IMR-90 (cell line): ENCODE data around the gene FALEC. TPM values are rescaled to one million over a fixed set of nuclear protein-coding genes. Genes with fewer than 3 reads are reported as not detected.

ENCODE experiments used
- ATAC-seq: fragments of 200-7000 bp; cut with Tn5 transposase; 2 replicates; pipeline ENCODE4 v1.9.1; 2020; ENCODE audit warnings: low read depth, mild to moderate bottlenecking, moderate library complexity
- BruUV-seq: library from RNA; stranded (reverse); fragments of 400-500 nt; replicated peaks from 2 replicates; lab custom pipeline; 2021; lab: Mats Ljungman, UMichigan
- CTCF ChIA-PET: fragments of 300-600 bp; formaldehyde crosslinking; extraction: SDS; loops from one replicate; lab custom pipeline; 2021; ENCODE audit warnings: antibody characterized with exemption; lab: Yijun Ruan, JAX
- POLR2A ChIA-PET: fragments of 300-600 bp; sonication (Branson Sonifier 250); formaldehyde crosslinking; loops from one replicate; lab custom pipeline; 2022; ENCODE audit warnings: antibody characterized with exemption; ENCODE audit not compliant: unreplicated experiment; lab: Charles Lee
- DNase-seq: peaks from one replicate; pipeline ENCODE4 v3.0.0; 2013
- H2AFZ ChIP-seq: replicated peaks from 2 replicates; pipeline ENCODE3; 2013; ENCODE audit warnings: low read length, mild to moderate bottlenecking; ENCODE audit not compliant: poor library complexity
- H2AK5ac ChIP-seq: 2 replicates; pipeline ENCODE4 v1.6.1; 2013; ENCODE audit warnings: low read depth, low read length, inconsistent platforms
- H2AK9ac ChIP-seq: replicated peaks from 2 replicates; pipeline ENCODE3; 2013; ENCODE audit warnings: mild to moderate bottlenecking, low read depth, low read length, moderate library complexity; ENCODE audit not compliant: poor library complexity
- H2BK120ac ChIP-seq: 2 replicates; pipeline ENCODE4 v1.6.1; 2013; ENCODE audit warnings: low read depth, low read length, inconsistent platforms
- H2BK15ac ChIP-seq: 3 replicates; pipeline ENCODE4 v1.6.1; 2013; ENCODE audit warnings: low read depth, low read length, inconsistent platforms
- H2BK20ac ChIP-seq: 2 replicates; pipeline ENCODE4 v1.6.1; 2013; ENCODE audit warnings: low read depth, mild to moderate bottlenecking, inconsistent platforms, low read length, moderate library complexity
- H2BK5ac ChIP-seq: 2 replicates; pipeline ENCODE4 v1.6.1; 2013; ENCODE audit warnings: mild to moderate bottlenecking, low read depth, low read length, inconsistent platforms; ENCODE audit not compliant: poor library complexity, severe bottlenecking
- H3K14ac ChIP-seq: replicated peaks from 2 replicates; pipeline ENCODE4 v1.6.1; 2013; ENCODE audit warnings: low read depth, low read length, inconsistent platforms
- H3K18ac ChIP-seq: 2 replicates; pipeline ENCODE4 v1.6.1; 2013; ENCODE audit warnings: low read depth, low read length, control low read depth
- H3K23ac ChIP-seq: 2 replicates; pipeline ENCODE4 v1.6.1; 2013; ENCODE audit warnings: low read depth, low read length, inconsistent platforms
- H3K27ac ChIP-seq: 2 replicates; pipeline ENCODE4 v1.5.1; 2013; ENCODE audit warnings: mild to moderate bottlenecking, control low read depth, low read length; ENCODE audit not compliant: insufficient read depth
- H3K27me3 ChIP-seq: 2 replicates; pipeline ENCODE4 v1.6.1; 2013; ENCODE audit warnings: low read length; ENCODE audit not compliant: control insufficient read depth, insufficient read depth
- H3K36me3 ChIP-seq: 2 replicates; pipeline ENCODE4 v1.6.1; 2013; ENCODE audit warnings: low read length, mixed read lengths; ENCODE audit not compliant: control insufficient read depth, insufficient read depth
- H3K4ac ChIP-seq: 2 replicates; pipeline ENCODE4 v1.6.1; 2013; ENCODE audit warnings: low read depth, low read length, inconsistent platforms
- H3K4me1 ChIP-seq: 2 replicates; pipeline ENCODE4 v1.6.1; 2013; ENCODE audit warnings: low read length, mixed read lengths; ENCODE audit not compliant: control insufficient read depth, insufficient read depth
- H3K4me2 ChIP-seq: 2 replicates; pipeline ENCODE4 v1.6.1; 2013; ENCODE audit warnings: low read depth, mild to moderate bottlenecking, control low read depth, low read length, moderate library complexity
- H3K4me3 ChIP-seq: 2 replicates; pipeline ENCODE4 v1.5.1; 2013; ENCODE audit warnings: low read depth, mild to moderate bottlenecking, control low read depth, low read length, moderate library complexity; ENCODE audit not compliant: insufficient read depth
- H3K56ac ChIP-seq: 2 replicates; pipeline ENCODE4 v1.6.1; 2013; ENCODE audit warnings: low read length, inconsistent platforms; ENCODE audit not compliant: insufficient read depth; ENCODE audit errors: extremely low read depth
- H3K79me1 ChIP-seq, 2 experiments: 2 replicates each; pipeline ENCODE4 v1.6.1; 2013; ENCODE audit warnings: low read length in 2 of 2, inconsistent platforms in 1 of 2, low read depth in 1 of 2
- H3K9ac ChIP-seq: 2 replicates; pipeline ENCODE4 v1.6.1; 2013; ENCODE audit warnings: low read depth, low read length, control low read depth
- H3K9me1 ChIP-seq: 2 replicates; pipeline ENCODE4 v1.6.1; 2013; ENCODE audit warnings: low read length, inconsistent platforms; ENCODE audit not compliant: insufficient read depth
- H3K9me3 ChIP-seq: 2 replicates; pipeline ENCODE4 v1.6.1; 2013; ENCODE audit warnings: low read length; ENCODE audit not compliant: control insufficient read depth, insufficient read depth
- H4K20me1 ChIP-seq: 2 replicates; pipeline ENCODE4 v1.6.1; 2013; ENCODE audit warnings: low read length, inconsistent platforms; ENCODE audit not compliant: insufficient read depth
- H4K5ac ChIP-seq: 2 replicates; pipeline ENCODE4 v1.6.1; 2013; ENCODE audit warnings: mild to moderate bottlenecking, low read depth, low read length, control low read depth
- H4K8ac ChIP-seq, 2 experiments: 2 replicates each; pipeline ENCODE4 v1.6.1; 2013; ENCODE audit warnings: low read depth in 2 of 2, low read length in 2 of 2, control low read depth in 1 of 2, inconsistent platforms in 1 of 2
- H4K91ac ChIP-seq: 2 replicates; pipeline ENCODE4 v1.6.1; 2013; ENCODE audit warnings: low read depth, low read length, inconsistent platforms; ENCODE audit not compliant: insufficient read depth
- BHLHE40 ChIP-seq: fragments of 150-350 bp; IDR thresholded peaks from 2 replicates; pipeline ENCODE4 v1.6.1; 2016; ENCODE audit warnings: mild to moderate bottlenecking, low read depth, low read length
- CEBPB ChIP-seq: IDR thresholded peaks from 2 replicates; pipeline ENCODE4 v1.6.1; 2012; ENCODE audit warnings: low read depth, low read length, improper control_type of control experiment
- CHD1 ChIP-seq: IDR thresholded peaks from 2 replicates; pipeline ENCODE4 v1.6.1; 2012; ENCODE audit warnings: low read depth, low read length, improper control_type of control experiment
- CTCF ChIP-seq: conservative IDR thresholded peaks from 2 replicates; pipeline ENCODE4 v1.5.1; 2012; ENCODE audit warnings: mild to moderate bottlenecking, low read depth, low read length, improper control_type of control experiment
- ELK1 ChIP-seq: fragments of 150-350 bp; IDR thresholded peaks from 2 replicates; pipeline ENCODE4 v1.6.1; 2016; ENCODE audit warnings: low read depth, mild to moderate bottlenecking, low read length, moderate library complexity, borderline replicate concordance
- FOS ChIP-seq: fragments of 150-350 bp; IDR thresholded peaks from 2 replicates; pipeline ENCODE4 v1.6.1; 2016; ENCODE audit warnings: low read depth, low read length
- MAFK ChIP-seq: IDR thresholded peaks from 2 replicates; pipeline ENCODE4 v1.6.1; 2012; ENCODE audit warnings: low read depth, low read length, improper control_type of control experiment
- MAZ ChIP-seq: IDR thresholded peaks from 2 replicates; pipeline ENCODE4 v1.6.1; 2012; ENCODE audit warnings: low read depth, mild to moderate bottlenecking, low read length, improper control_type of control experiment, moderate library complexity, borderline replicate concordance
- RAD21 ChIP-seq: IDR thresholded peaks from 2 replicates; pipeline ENCODE4 v1.6.1; 2012; ENCODE audit warnings: low read length, improper control_type of control experiment
- RCOR1 ChIP-seq: IDR thresholded peaks from 2 replicates; pipeline ENCODE4 v1.6.1; 2012; ENCODE audit warnings: mild to moderate bottlenecking, low read length, improper control_type of control experiment; ENCODE audit not compliant: insufficient replicate concordance
- SMC3 ChIP-seq: fragments of 150-350 bp; IDR thresholded peaks from 2 replicates; pipeline ENCODE4 v1.6.1; 2016; ENCODE audit warnings: low read depth, mild to moderate bottlenecking, antibody characterized with exemption, low read length, moderate library complexity
- WGBS, 2 experiments: methylation state at CpG; one replicate each; pipeline versions ENCODE4 v1.1.5 to v1.1.7; 2013; ENCODE audit warnings: missing lambda C conversion rate in 2 of 2; ENCODE audit not compliant: insufficient read length in 1 of 2; ENCODE audit errors: extremely low coverage in 2 of 2; 5-methylcytosine and 5-hydroxymethylcytosine counted together
- dilution Hi-C: fragments of 300-500 bp; cut with HindIII; formaldehyde crosslinking; loops from one replicate; pipeline ENCODE4 v1.14.3; 2018; ENCODE audit warnings: low sequenced_read_pairs; ENCODE audit not compliant: unreplicated experiment
- in situ Hi-C: fragments of 300-500 bp; cut with MboI; formaldehyde crosslinking; loops from 3 replicates; pipeline ENCODE4 v1.14.3; 2019; ENCODE audit warnings: low sequenced_read_pairs, inconsistent platforms, mixed read lengths
- intact Hi-C: fragments of 100-400 bp; cut with micrococcal nuclease; formaldehyde crosslinking; loops from 2 replicates; pipeline ENCODE4 v1.10.0; 2022
- polyA plus RNA-seq, 3 experiments: library from polyadenylated mRNA; depleted of rRNA; stranded (reverse); fragments of >200 nt; gene quantifications; 2 replicates each; pipeline ENCODE4 v1.2.3, GENCODE V29; 2012; ENCODE audit warnings: low replicate concordance in 1 of 3
- total RNA-seq: library from RNA; depleted of rRNA; stranded (reverse); fragments of >200 nt; gene quantifications from 2 replicates; pipeline ENCODE4 v1.2.3, GENCODE V29; 2012

The FALEC gene
- total and polyA plus RNA-seq, 2 of the 4 experiments (the other 2 are of a cell fraction): not detected

- H3K4me3 ChIP-seq: no peak overlapping the region
- H3K4me1 ChIP-seq: no peaks in the 10 kb centered on the region
- H3K4ac ChIP-seq: no peak overlapping the region
- TF ChIP-seq SMC3: no peak
- no peak for TF ChIP-seq FOS
- no peak for TF ChIP-seq CEBPB
- no peak for TF ChIP-seq RCOR1
- TF ChIP-seq BHLHE40: no peak
- no peak for TF ChIP-seq CTCF
- TF ChIP-seq CHD1: no peak
- no peak for TF ChIP-seq MAFK
- TF ChIP-seq RAD21: no peak
- no peak for TF ChIP-seq ELK1
- TF ChIP-seq MAZ: no peak
- no TSS peak for BruUV-seq
- H3K27me3 ChIP-seq: no peaks in the 10 kb centered on the region
- no peak overlapping the region for H2BK120ac ChIP-seq
- H3K14ac ChIP-seq: no peak overlapping the region
- H2BK20ac ChIP-seq: no peak overlapping the region
- ATAC-seq (no peak), DNase-seq (no peak)
- no peak overlapping the region for H2BK5ac ChIP-seq
- H3K23ac ChIP-seq: no peak overlapping the region
- H4K20me1 ChIP-seq: no peaks in the 10 kb centered on the region
- WGBS, 2 experiments: no CpG with 5 or more reads among the region's 8 CpGs
- no peaks in the 10 kb centered on the region for H3K9me3 ChIP-seq
- peaks cover 32% of the 10 kb centered on the region for H3K36me3 ChIP-seq
- no peaks in the 10 kb centered on the region; the same call in 1 of the 2 replicates for H3K9me1 ChIP-seq
- no peak overlapping the region for H3K27ac ChIP-seq
- ChIA-PET CTCF (no interaction called here), POLR2A (no interaction called here)
- H3K9ac ChIP-seq: no peak overlapping the region
- H2BK15ac ChIP-seq: no peak overlapping the region
- H4K91ac ChIP-seq: no peak overlapping the region
- H2AFZ ChIP-seq: no peak overlapping the region
- H4K8ac ChIP-seq: no peak overlapping the region
- H3K79me1 ChIP-seq: peaks cover 4% of the 10 kb centered on the region in 2 experiments
- H2AK5ac ChIP-seq: no peak overlapping the region
- dilution Hi-C loops (no loop called here), intact Hi-C loops (no loop called here), in situ Hi-C loops (no loop called here)
- no peak overlapping the region for H3K56ac ChIP-seq
- H3K18ac ChIP-seq: no peak overlapping the region
- no peak overlapping the region for H2AK9ac ChIP-seq
- no peak overlapping the region for H3K4me2 ChIP-seq
- no peak overlapping the region for H4K5ac ChIP-seq
Observed at GRCh38 chr1:150493175-150493574, 22.4 kb upstream of the FALEC start.
